H9 (cell line): ENCODE results near the gene NT5C2. TPM values are rescaled to one million over a fixed set of nuclear protein-coding genes. Genes with fewer than 3 reads are reported as not detected.

Experiments used
- DNase-seq: peaks from one replicate; pipeline ENCODE4 v3.0.0-alpha.2; 2017
- H2AFZ ChIP-seq: one replicate; pipeline ENCODE4 v1.6.1; 2013; ENCODE audit warnings: mild to moderate bottlenecking, low read length, control low read depth, moderate library complexity
- H2AK5ac ChIP-seq: 2 replicates; pipeline ENCODE4 v1.6.1; 2013; ENCODE audit warnings: low read length, control low read depth, mixed read lengths; ENCODE audit not compliant: insufficient read length
- H2BK120ac ChIP-seq: one replicate; pipeline ENCODE4 v1.6.1; 2013; ENCODE audit warnings: low read depth, mild to moderate bottlenecking, low read length, control low read depth, inconsistent platforms; ENCODE audit not compliant: poor library complexity, severe bottlenecking
- H2BK12ac ChIP-seq: 2 replicates; pipeline ENCODE4 v1.6.1; 2013; ENCODE audit warnings: low read length, control low read depth, mixed read lengths, low read depth; ENCODE audit not compliant: insufficient read length
- H2BK15ac ChIP-seq: 2 replicates; pipeline ENCODE4 v1.6.1; 2013; ENCODE audit warnings: low read depth, low read length, control low read depth
- H2BK20ac ChIP-seq: one replicate; pipeline ENCODE4 v1.6.1; 2013; ENCODE audit warnings: low read depth, mild to moderate bottlenecking, low read length, control low read depth, inconsistent platforms; ENCODE audit not compliant: poor library complexity, severe bottlenecking
- H2BK5ac ChIP-seq: 2 replicates; pipeline ENCODE4 v1.6.1; 2013; ENCODE audit warnings: low read length, control low read depth, mixed read lengths; ENCODE audit not compliant: insufficient read length
- H3K14ac ChIP-seq: 2 replicates; pipeline ENCODE4 v1.6.1; 2013; ENCODE audit warnings: low read length, control low read depth; ENCODE audit not compliant: insufficient read depth
- H3K18ac ChIP-seq: 2 replicates; pipeline ENCODE4 v1.6.1; 2013; ENCODE audit warnings: low read depth, mild to moderate bottlenecking, mixed read lengths, low read length, control low read depth; ENCODE audit not compliant: insufficient read length
- H3K23ac ChIP-seq: 2 replicates; pipeline ENCODE4 v1.6.1; 2013; ENCODE audit warnings: low read length, control low read depth, mixed read lengths, low read depth; ENCODE audit not compliant: insufficient read length
- H3K23me2 ChIP-seq: 2 replicates; pipeline ENCODE4 v1.6.1; 2013; ENCODE audit warnings: low read depth, mild to moderate bottlenecking, mixed read lengths, low read length, control low read depth; ENCODE audit not compliant: insufficient read length, poor library complexity, severe bottlenecking
- H3K27ac ChIP-seq: 2 replicates; pipeline ENCODE4 v1.5.1; 2013; ENCODE audit warnings: low read length, control low read depth, mixed read lengths, low read depth; ENCODE audit not compliant: insufficient read length
- H3K27me3 ChIP-seq: 2 replicates; pipeline ENCODE4 v1.6.1; 2013; ENCODE audit warnings: low read length, control low read depth, inconsistent platforms; ENCODE audit not compliant: insufficient read depth
- H3K4ac ChIP-seq: 2 replicates; pipeline ENCODE4 v1.6.1; 2013; ENCODE audit warnings: low read depth, mild to moderate bottlenecking, control low read depth, inconsistent platforms, low read length, moderate library complexity
- H3K4me1 ChIP-seq: 2 replicates; pipeline ENCODE4 v1.6.1; 2013; ENCODE audit warnings: low read length, control low read depth, inconsistent platforms; ENCODE audit not compliant: insufficient read depth
- H3K4me2 ChIP-seq: 2 replicates; pipeline ENCODE4 v1.6.1; 2013; ENCODE audit warnings: low read length, control low read depth, mixed read lengths; ENCODE audit not compliant: insufficient read length, insufficient read depth
- H3K56ac ChIP-seq: 2 replicates; pipeline ENCODE4 v1.6.1; 2013; ENCODE audit warnings: low read depth, mild to moderate bottlenecking, mixed read lengths, low read length, control low read depth; ENCODE audit not compliant: insufficient read length
- H3K79me1 ChIP-seq: 2 replicates; pipeline ENCODE4 v1.6.1; 2013; ENCODE audit warnings: low read depth, mild to moderate bottlenecking, moderate library complexity, low read length, control low read depth, inconsistent platforms; ENCODE audit not compliant: insufficient read depth, poor library complexity, severe bottlenecking
- H3K79me2 ChIP-seq: 2 replicates; pipeline ENCODE4 v1.6.1; 2013; ENCODE audit warnings: low read length, control low read depth, inconsistent platforms; ENCODE audit not compliant: insufficient read depth
- H3K9ac ChIP-seq: 2 replicates; pipeline ENCODE4 v1.6.1; 2013; ENCODE audit warnings: low read length, control low read depth, mixed read lengths; ENCODE audit not compliant: insufficient read length; ENCODE audit errors: extremely low read depth
- H3K9me3 ChIP-seq: one replicate; pipeline ENCODE4 v1.6.1; 2013; ENCODE audit warnings: low read depth, low read length, inconsistent platforms; ENCODE audit not compliant: control insufficient read depth
- H3T11ph ChIP-seq: one replicate; pipeline ENCODE4 v1.6.1; 2013; ENCODE audit warnings: mild to moderate bottlenecking, low read length, control low read depth, inconsistent platforms
- H4K20me1 ChIP-seq: one replicate; pipeline ENCODE4 v1.6.1; 2013; ENCODE audit not compliant: control insufficient read depth, insufficient read length, insufficient read depth
- H4K5ac ChIP-seq: 2 replicates; pipeline ENCODE4 v1.6.1; 2013; ENCODE audit warnings: low read depth, mild to moderate bottlenecking, mixed read lengths, low read length, control low read depth; ENCODE audit not compliant: insufficient read length
- H4K8ac ChIP-seq: replicated peaks from 2 replicates; pipeline ENCODE4 v1.6.1; 2013; ENCODE audit warnings: low read length, control low read depth, mixed read lengths, low read depth; ENCODE audit not compliant: insufficient read length
- H4K91ac ChIP-seq: 2 replicates; pipeline ENCODE4 v1.6.1; 2013; ENCODE audit warnings: low read depth, mild to moderate bottlenecking, moderate library complexity, mixed read lengths, low read length, control low read depth; ENCODE audit not compliant: insufficient read length
- H3K27ac Mint-ChIP-seq, 3 experiments: 2 replicates in 2 of 3; 3 replicates in 1 of 3; pipeline ENCODE4 v1.8.0; 2020 to 2021; ENCODE audit warnings: mixed read lengths in 3 of 3, mild to moderate bottlenecking in 1 of 3, moderate library complexity in 1 of 3
- H3K27me3 Mint-ChIP-seq: 2 replicates; pipeline ENCODE4 v1.8.0; 2021; ENCODE audit warnings: low read depth, mild to moderate bottlenecking, moderate library complexity, mixed read lengths
- H3K36me3 Mint-ChIP-seq, 3 experiments: 2 replicates in 2 of 3; 3 replicates in 1 of 3; pipeline ENCODE4 v1.8.0; 2020 to 2021; ENCODE audit warnings: low read depth in 3 of 3, mixed read lengths in 3 of 3; ENCODE audit not compliant: insufficient read depth in 1 of 3
- H3K4me1 Mint-ChIP-seq, 2 experiments: 2 replicates each; pipeline ENCODE4 v1.8.0; 2020; ENCODE audit warnings: mixed read lengths in 2 of 2
- H3K4me3 Mint-ChIP-seq, 2 experiments: 2 replicates in 1 of 2; 3 replicates in 1 of 2; pipeline ENCODE4 v1.8.0; 2020 to 2021; ENCODE audit warnings: mild to moderate bottlenecking in 2 of 2, mixed read lengths in 2 of 2, moderate library complexity in 1 of 2
- H3K9me3 Mint-ChIP-seq, 2 experiments: 2 replicates in 1 of 2; 3 replicates in 1 of 2; pipeline ENCODE4 v1.8.0; 2020; ENCODE audit warnings: mild to moderate bottlenecking in 2 of 2, mixed read lengths in 2 of 2, moderate library complexity in 1 of 2
- CTCF ChIP-seq: fragments of 200-600 bp; sonication (generic); conservative IDR thresholded peaks from 3 replicates; pipeline ENCODE4 v1.8.0; 2021; ENCODE audit warnings: antibody characterized with exemption, mild to moderate bottlenecking
- WGBS: extraction: QIAGEN DNeasy Blood & Tissue Kit; methylation state at CpG from one replicate; pipeline ENCODE4 v1.1.7; 2013; ENCODE audit warnings: missing lambda C conversion rate, low lambda C conversion rate, mixed read lengths; ENCODE audit not compliant: insufficient read length; ENCODE audit errors: extremely low coverage; 5-methylcytosine and 5-hydroxymethylcytosine counted together
- total RNA-seq: library from RNA; stranded (reverse); gene quantifications from 2 replicates; pipeline ENCODE4 v1.2.1, GENCODE V29; 2021

NT5C2 gene
- total RNA-seq, 1 experiment from 2014 or later: 69.6 TPM

DNA sequence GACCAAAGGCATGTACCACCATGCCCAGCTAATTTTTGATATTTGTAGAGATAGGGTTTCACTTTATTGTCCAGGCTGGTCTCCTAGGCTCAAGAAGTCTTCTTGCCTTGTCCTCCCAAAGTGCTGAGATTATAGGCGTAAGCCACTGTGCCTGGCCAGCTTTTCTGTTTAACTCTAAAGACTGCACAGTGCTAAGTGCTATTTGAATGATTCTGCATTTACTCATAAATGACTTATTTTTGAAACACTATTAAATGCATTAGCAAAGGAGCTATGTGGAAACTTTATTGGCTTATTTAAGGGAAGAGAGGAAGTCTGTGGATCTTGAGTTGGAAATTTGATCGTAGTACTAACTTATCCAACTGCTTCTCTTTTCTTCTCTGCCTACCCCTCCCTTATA is 89.1 kb downstream of the NT5C2 start:
- Histone ChIP-seq H3K27ac (no peak overlapping the region), H3K9ac (no peak overlapping the region), H3K56ac (no peak overlapping the region), H2BK120ac (no peak overlapping the region), H2AFZ (no peak overlapping the region), H3K9me3 (no peaks in the 10 kb centered on the region), H3K14ac (no peak overlapping the region), H4K8ac (no peak overlapping the region), H3K23me2 (no peaks in the 10 kb centered on the region), H3K18ac (no peak overlapping the region), H2BK12ac (no peak overlapping the region), H3T11ph (no peak overlapping the region), H3K4ac (no peak overlapping the region), H3K79me2 (no peaks in the 10 kb centered on the region), H2BK20ac (no peak overlapping the region), H4K20me1 (no peaks in the 10 kb centered on the region), H3K79me1 (no peaks in the 10 kb centered on the region), H2BK15ac (no peak overlapping the region), H3K23ac (no peak overlapping the region), H3K4me2 (no peak overlapping the region), H3K4me1 (peaks cover 4% of the 10 kb centered on the region), H2AK5ac (no peak overlapping the region), H3K27me3 (no peaks in the 10 kb centered on the region), H4K91ac (no peak overlapping the region), H4K5ac (no peak overlapping the region), H2BK5ac (no peak overlapping the region)
- Mint-ChIP-seq H3K27ac (no peak overlapping the region), H3K4me1 (peaks cover 13 to 15% of the 10 kb centered on the region in 2 experiments), H3K36me3 (peaks cover 0 to 20% (median 16%) of the 10 kb centered on the region in 3 experiments; a peak in 5 of 7 replicates), H3K27me3 (no peaks in the 10 kb centered on the region), H3K9me3 (peaks cover 0 to under 1% of the 10 kb centered on the region in 2 experiments; a peak in 1 of 5 replicates), H3K4me3 (no peak overlapping the region)
- no CpG with 5 or more reads among the region's 2 CpGs for WGBS
- no peak for TF ChIP-seq CTCF
- no peak for DNase-seq
